Esophagus muscularis mucosa (tissue), 4 donors: Measurements from ENCODE around the gene GLI3. TPM values are rescaled to one million over a fixed set of nuclear protein-coding genes. Genes with fewer than 3 reads are reported as not detected.

Experiments used
- DNase-seq: peaks from one replicate; pipeline ENCODE4 v3.0.0-alpha.2; 2017; ENCODE audit errors: extremely low spot score
- H3K27ac ChIP-seq, 4 donors: fragments of 200-600 bp; sonication (generic); replicated peaks in 1 of 4; 1 replicate in 3 of 4; 2 replicates in 1 of 4; pipeline ENCODE4 v1.5.1; 2016 to 2019; ENCODE audit warnings: mild to moderate bottlenecking in 1 of 4
- H3K27me3 ChIP-seq, 4 donors: fragments of 200-600 bp; sonication (generic); one replicate each; pipeline versions ENCODE4 v1.5.1 to v1.6.0; 2016 to 2019
- H3K36me3 ChIP-seq, 4 donors: fragments of 200-600 bp; sonication (generic); one replicate each; pipeline ENCODE4 v1.5.1; 2016 to 2019
- H3K4me1 ChIP-seq, 4 donors: fragments of 200-600 bp; sonication (generic); one replicate each; pipeline ENCODE4 v1.5.1; 2016 to 2019
- H3K4me3 ChIP-seq, 4 donors: fragments of 200-600 bp; sonication (generic); 1 replicate in 2 of 4; 2 replicates in 2 of 4; pipeline ENCODE4 v1.5.1; 2016 to 2019; ENCODE audit warnings: mild to moderate bottlenecking in 4 of 4, moderate library complexity in 1 of 4
- H3K9me3 ChIP-seq, 4 donors: fragments of 200-600 bp; sonication (generic); 1 replicate in 3 of 4; 2 replicates in 1 of 4; pipeline ENCODE4 v1.5.1; 2016 to 2019
- CTCF ChIP-seq, 3 experiments: fragments of 200-600 bp in 2 of 3; fragments of 450-650 bp in 1 of 3; sonication (generic) in 2 of 3; IDR thresholded peaks; one replicate each; pipeline ENCODE4 v1.5.1; 2017 to 2019; ENCODE audit warnings: antibody characterized with exemption in 3 of 3, mild to moderate bottlenecking in 2 of 3, moderate library complexity in 1 of 3
- EP300 ChIP-seq: sonication (generic); formaldehyde crosslinking; IDR thresholded peaks from one replicate; pipeline ENCODE4 v1.6.1; 2017; ENCODE audit warnings: antibody characterized with exemption
- POLR2A ChIP-seq: fragments of 450-650 bp; IDR thresholded peaks from one replicate; pipeline ENCODE4 v1.6.1; 2017; ENCODE audit warnings: antibody characterized with exemption, moderate library complexity, mild to moderate bottlenecking, low read depth
- POLR2AphosphoS5 ChIP-seq, 2 donors: sonication (generic); formaldehyde crosslinking; IDR thresholded peaks; one replicate each; pipeline ENCODE4 v1.6.1; 2017; ENCODE audit warnings: antibody characterized with exemption in 2 of 2
- WGBS: methylation state at CpG from one replicate; pipeline ENCODE4 v1.1.5; 2018; 5-methylcytosine and 5-hydroxymethylcytosine counted together
- intact Hi-C: fragments of 100-400 bp; cut with DNase I; formaldehyde crosslinking; loops from one replicate; pipeline ENCODE4 v1.15.1; 2023
- total RNA-seq, 4 donors: library from RNA; depleted of rRNA; stranded (reverse); fragments of >200 nt; gene quantifications; one replicate each; pipeline versions ENCODE4 v1.1.0 to v1.2.1, GENCODE V29; 2016

The GLI3 gene
- total RNA-seq, 4 donors from 2014 or later, result 11.7 to 17.8 (median 13.3) TPM

- no peaks in the 10 kb centered on the region for H3K9me3 ChIP-seq
- no peaks in the 10 kb centered on the region for H3K27me3 ChIP-seq
- H3K4me1 ChIP-seq, result peaks cover 13 to 62% (median 62%) of the 10 kb centered on the region in 4 donors
- 8% methylated on average over 15 of the region's 15 CpGs for WGBS
- TF ChIP-seq EP300, result no peak
- no peak for TF ChIP-seq POLR2AphosphoS5 (IDR thresholded peaks at IDR 0.05)
- TF ChIP-seq POLR2A, result no peak
- H3K27ac ChIP-seq, result peak overlapping the region; percentile 93 to 95 (median 94)
- no peak for DNase-seq
- H3K36me3 ChIP-seq, result no peaks in the 10 kb centered on the region
- intact Hi-C loops, result loop anchor here (5.0 to 10.0 kb wide), 4 partner anchors 259 to 442 kb away; no protein-coding TSS in a partner anchor
- H3K4me3 ChIP-seq, result peak overlapping the region; percentile 79 to 93 (median 86)
These were observed 1.3 kb downstream of the GLI3 start for GRCh38 chr7:42235741-42236161.

GRCh38 chr7:42234736-42235135 lies 2.3 kb downstream of the GLI3 start:
- H3K4me1 ChIP-seq, result peaks cover 13 to 72% (median 66%) of the 10 kb centered on the region in 4 donors
- no peak for TF ChIP-seq POLR2A
- no peak for TF ChIP-seq POLR2AphosphoS5 (IDR thresholded peaks at IDR 0.05)
- TF ChIP-seq CTCF (IDR thresholded peaks at IDR 0.05), result no peak
- no peak for TF ChIP-seq EP300
- peak overlapping the region in 3 of 4 donors; percentile 93 to 95 (median 95) for H3K27ac ChIP-seq
- peak overlapping the region; percentile 23 to 87 (median 82) for H3K4me3 ChIP-seq
- WGBS, result 35% methylated on average over 3 of the region's 3 CpGs
- no peak for DNase-seq
- no peaks in the 10 kb centered on the region for H3K9me3 ChIP-seq
- no peaks in the 10 kb centered on the region for H3K27me3 ChIP-seq
- H3K36me3 ChIP-seq, result no peaks in the 10 kb centered on the region
- intact Hi-C loops, result loop anchor here (5.0 to 10.0 kb wide), 4 partner anchors 260 to 443 kb away; no protein-coding TSS in a partner anchor

- peak overlapping the region in 3 of 4 donors; percentile 17 to 95 (median 95) for H3K27ac ChIP-seq
- H3K9me3 ChIP-seq, result no peaks in the 10 kb centered on the region
- H3K36me3 ChIP-seq, result no peaks in the 10 kb centered on the region
- peaks cover 13 to 75% (median 69%) of the 10 kb centered on the region in 4 donors for H3K4me1 ChIP-seq
- WGBS, result 42% methylated on average over 3 of the region's 3 CpGs
- intact Hi-C loops, result loop anchor here (10.0 kb wide), 2 partner anchors 259 to 261 kb away; no protein-coding TSS in a partner anchor
- TF ChIP-seq POLR2AphosphoS5 (IDR thresholded peaks at IDR 0.05) (no peak), EP300 (no peak), CTCF (IDR thresholded peaks at IDR 0.05) (no peak), POLR2A (no peak)
- H3K4me3 ChIP-seq, result peak overlapping the region in 2 of 4 donors; percentile 85 to 87
- no peak for DNase-seq
- no peaks in the 10 kb centered on the region for H3K27me3 ChIP-seq
These were observed 3.2 kb downstream of the GLI3 start for GRCh38 chr7:42233695-42234331.

- Histone ChIP-seq H3K4me3 (no peak overlapping the region), H3K9me3 (no peaks in the 10 kb centered on the region), H3K36me3 (no peaks in the 10 kb centered on the region), H3K4me1 (peaks cover 11 to 75% (median 69%) of the 10 kb centered on the region in 4 donors), H3K27ac (peak overlapping the region; percentile 15 to 95 (median 20)), H3K27me3 (no peaks in the 10 kb centered on the region)
- WGBS, result 61% methylated on average over 2 of the region's 2 CpGs
- intact Hi-C loops, result loop anchor here (10.0 kb wide), 2 partner anchors 258 to 262 kb away; no protein-coding TSS in a partner anchor
- no peak for TF ChIP-seq CTCF (IDR thresholded peaks at IDR 0.05)
- TF ChIP-seq POLR2A, result no peak
- TF ChIP-seq POLR2AphosphoS5 (IDR thresholded peaks at IDR 0.05), result no peak
- no peak for TF ChIP-seq EP300
- DNase-seq, result no peak
These were observed 3.8 kb downstream of the GLI3 start for GRCh38 chr7:42233171-42233570.

GRCh38 chr7:42232275-42232674 lies 4.7 kb downstream of the GLI3 start:
- H3K27ac ChIP-seq, result peak overlapping the region in 3 of 4 donors; percentile 24 to 95 (median 38)
- H3K9me3 ChIP-seq, result no peaks in the 10 kb centered on the region
- H3K4me3 ChIP-seq, result no peak overlapping the region
- TF ChIP-seq POLR2AphosphoS5 (IDR thresholded peaks at IDR 0.05), result no peak
- TF ChIP-seq CTCF (IDR thresholded peaks at IDR 0.05), result no peak
- no peak for TF ChIP-seq EP300
- TF ChIP-seq POLR2A, result no peak
- H3K4me1 ChIP-seq, result peaks cover 14 to 81% (median 75%) of the 10 kb centered on the region in 4 donors
- WGBS, result 45% methylated on average over 4 of the region's 4 CpGs
- H3K36me3 ChIP-seq, result no peaks in the 10 kb centered on the region
- no peaks in the 10 kb centered on the region for H3K27me3 ChIP-seq
- no peak for DNase-seq
- intact Hi-C loops, result loop anchor here (10.0 kb wide), 2 partner anchors 257 to 263 kb away; no protein-coding TSS in a partner anchor
